NCI-H128 (cell line): ENCODE results near the gene GATAD2A.
"Not testable (repeated sequence)": the region's sequence is repeated elsewhere in the genome, so short reads cannot be mapped to it uniquely, and the experiment has no call there.

Source experiments
- DNase-seq: peaks from one replicate; lab custom pipeline; 2025; ENCODE audit not compliant: unreplicated experiment; lab: John Stamatoyannopoulos, UW

The GATAD2A gene

DNA sequence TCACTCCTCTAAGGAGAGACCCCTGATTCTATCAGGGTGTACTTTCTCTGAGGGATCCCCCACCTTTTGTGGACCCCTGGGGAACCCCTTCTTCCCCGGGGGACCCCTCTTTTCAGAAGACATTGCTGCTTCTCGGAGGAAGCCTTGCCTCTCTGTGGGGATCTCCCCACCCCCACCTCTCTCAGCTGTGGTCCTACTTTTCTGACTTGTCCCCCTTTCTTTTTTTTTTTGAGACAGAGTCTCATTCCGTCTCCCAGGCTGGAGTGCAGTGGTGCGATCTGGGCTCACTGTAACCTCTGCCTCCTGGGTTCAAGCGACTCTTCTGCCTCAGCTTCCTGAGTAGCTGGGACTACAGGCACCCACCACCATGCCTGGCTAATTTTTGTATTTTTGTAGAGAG, 18.4 kb upstream of the GATAD2A start:
- no peak for DNase-seq

DNA sequence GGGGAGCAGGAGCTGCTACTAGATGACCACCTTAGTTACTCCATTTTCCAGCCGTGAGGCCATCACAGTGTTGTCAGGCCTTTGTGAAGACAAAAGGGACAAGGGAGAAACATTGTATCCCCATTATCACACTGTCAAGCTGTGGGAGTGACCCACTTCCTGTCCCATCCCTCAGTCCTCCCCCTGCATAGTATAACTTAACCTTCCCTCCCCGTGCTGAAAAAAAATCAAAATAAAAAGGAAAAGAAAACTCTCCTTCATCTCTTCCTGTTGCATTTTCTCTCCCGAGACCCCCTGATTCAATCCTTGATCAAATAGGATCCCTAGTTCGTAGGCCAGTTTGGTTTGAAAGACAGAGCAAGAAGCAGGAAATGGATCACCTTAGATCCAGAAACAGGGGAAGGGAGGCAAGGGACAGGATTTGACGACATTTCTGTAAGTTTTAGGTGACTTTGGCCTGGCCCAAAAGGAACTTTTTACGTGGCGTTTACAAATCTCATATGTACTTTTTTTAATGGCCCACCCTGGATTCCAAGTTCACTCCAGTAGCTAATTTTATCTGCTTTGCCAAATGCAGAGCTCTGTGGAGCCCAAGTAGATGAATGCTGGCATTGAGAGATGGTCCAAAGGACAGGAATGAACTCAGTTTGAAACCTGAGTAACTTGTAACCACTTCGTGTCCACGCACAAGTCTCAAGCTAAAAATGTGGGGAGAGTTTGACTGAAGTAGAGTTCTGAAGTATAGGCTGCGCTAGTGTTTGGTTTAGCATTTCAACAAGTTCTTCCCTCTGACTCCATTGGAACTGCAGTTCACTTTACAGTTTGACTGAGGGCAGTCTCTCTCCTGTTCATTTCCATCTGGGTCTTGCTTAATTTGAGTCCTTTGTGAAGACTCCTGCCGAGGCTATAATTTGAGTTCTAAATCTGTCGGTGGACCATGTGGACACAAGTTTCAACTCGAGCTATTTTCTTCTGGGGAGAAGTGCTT, 16.6 kb upstream of the GATAD2A start:
- DNase-seq = no peak

DNA sequence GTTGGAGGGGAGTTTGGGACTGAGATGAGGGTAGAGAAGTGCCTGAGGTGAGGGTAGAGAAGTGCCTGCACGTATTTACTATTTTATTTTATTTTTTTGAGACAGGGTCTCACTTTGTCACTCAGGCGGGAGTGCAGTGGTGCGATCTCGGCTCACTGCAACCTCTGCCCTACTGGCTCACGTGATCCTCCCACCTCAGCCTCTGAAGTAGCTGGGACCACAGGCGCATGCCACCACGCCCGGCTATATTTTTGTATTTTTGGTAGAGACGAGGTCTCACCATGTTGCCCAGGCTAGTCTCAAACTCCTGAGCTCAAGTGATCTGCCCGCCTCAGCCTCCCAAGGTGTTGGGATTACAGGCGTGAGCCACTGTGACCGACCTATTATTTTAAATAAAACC, 15.8 kb upstream of the GATAD2A start:
- DNase-seq = not testable (repeated sequence)

DNA sequence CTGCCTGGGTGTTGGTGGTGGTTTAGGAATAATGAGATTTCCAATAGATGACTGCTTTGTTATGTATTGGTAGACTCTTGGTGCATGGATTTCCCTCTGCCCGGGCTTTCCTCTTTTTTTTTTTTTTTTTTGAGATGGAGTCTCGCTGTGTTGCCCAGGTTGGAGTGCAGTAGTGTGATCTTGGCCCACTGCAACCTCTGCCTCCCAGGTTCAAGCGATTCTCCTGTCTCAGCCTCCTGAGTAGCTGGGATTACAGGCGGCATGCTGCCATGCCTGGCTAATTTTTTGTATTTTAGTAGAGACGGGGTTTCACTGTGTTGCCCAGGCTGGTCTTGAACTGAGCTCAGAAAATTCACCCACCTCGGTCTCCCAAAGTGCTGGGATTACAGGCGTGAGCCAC, 11.1 kb upstream of the GATAD2A start:
- not testable (repeated sequence) for DNase-seq

DNA sequence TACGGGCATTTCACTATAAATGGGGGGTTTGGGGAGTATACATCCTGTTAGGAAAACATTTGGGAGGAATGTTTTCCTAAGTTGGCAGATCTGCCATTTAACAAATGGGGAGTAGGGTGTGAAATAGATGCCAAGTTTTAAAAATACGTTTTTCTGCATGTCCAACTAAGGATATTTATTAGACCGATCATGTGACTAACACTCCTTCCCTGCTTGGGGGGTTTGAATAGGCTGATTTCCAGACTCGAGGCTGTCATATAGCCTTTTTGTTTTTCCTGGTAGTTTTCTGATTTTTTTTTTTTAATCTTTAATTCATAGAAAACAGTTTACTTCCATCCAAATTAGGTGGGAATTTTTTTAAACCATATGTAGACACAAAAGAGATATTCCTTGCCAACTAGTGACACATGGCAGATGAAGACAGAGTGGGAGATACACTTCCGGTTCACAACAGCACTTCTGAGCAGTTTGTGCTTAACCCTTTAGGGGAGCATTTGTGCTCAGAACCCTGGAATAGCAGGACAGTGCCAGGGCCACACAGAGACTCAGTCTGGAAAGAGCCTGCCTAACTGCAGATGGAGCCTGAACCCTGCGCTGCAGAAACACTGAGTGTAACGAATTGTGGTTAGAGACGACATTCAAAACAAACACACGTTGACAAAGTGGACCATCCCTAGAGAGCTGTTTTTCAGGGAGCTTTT, 5.6 kb upstream of the GATAD2A start:
- DNase-seq = no peak

DNA sequence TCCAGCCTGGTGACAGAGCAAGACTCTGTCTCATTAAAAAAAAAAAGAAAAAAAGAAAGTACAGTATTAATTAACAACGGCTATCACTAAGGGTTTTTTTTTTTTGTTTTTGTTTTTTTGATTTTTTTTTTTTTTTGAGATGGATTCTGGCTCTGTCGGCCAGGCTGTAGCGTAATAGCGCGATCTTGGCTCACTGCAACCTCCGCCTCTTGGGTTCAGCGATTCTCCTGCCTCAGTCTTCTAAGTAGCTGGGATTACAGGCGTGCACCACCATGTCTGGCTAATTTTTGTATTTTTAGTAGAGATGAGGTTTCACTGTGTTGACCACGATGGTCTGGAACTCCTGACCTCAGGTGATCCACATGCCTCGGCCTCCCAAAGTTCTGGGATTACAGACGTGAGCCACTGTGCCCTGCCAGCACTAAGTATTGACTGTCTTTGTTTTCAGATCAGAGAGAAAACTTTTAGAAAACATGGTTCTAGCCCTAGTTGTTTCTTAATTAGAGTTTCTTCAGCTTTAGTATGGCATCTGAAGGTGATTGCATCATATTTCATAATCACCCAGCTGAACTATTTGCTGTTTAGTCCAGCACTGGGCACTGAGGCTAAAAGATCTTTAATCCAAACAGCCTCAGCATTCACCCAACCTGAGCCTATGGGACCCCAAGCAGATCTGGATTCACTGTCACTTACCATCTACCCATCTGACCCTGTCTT, 2.7 kb upstream of the GATAD2A start:
- no peak for DNase-seq

DNA sequence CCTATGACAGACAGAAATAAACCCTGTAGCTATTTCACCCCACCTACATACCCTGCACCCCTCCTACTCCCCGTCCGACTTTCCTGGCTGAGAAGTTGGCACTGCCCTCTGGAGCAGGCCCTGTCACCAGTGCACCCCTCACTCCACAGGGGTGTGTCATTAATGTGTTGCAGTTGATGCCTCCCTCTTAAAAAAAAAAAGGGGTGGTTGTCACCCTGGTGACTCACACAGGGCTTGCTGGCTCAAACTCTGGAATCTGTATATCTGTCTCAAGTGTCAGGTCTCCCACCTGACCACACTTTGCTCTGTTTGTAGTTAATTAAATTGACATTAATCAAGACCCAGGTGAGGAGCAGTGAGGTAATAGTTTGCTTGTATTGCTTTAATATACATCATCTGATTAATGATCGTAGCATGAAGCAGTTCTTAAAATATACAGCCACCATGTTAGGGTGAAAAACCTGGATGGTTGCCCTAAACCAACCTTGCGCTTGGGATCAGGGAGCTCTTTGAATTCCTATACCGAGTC, 2.0 kb upstream of the GATAD2A start:
- DNase-seq = no peak

DNA sequence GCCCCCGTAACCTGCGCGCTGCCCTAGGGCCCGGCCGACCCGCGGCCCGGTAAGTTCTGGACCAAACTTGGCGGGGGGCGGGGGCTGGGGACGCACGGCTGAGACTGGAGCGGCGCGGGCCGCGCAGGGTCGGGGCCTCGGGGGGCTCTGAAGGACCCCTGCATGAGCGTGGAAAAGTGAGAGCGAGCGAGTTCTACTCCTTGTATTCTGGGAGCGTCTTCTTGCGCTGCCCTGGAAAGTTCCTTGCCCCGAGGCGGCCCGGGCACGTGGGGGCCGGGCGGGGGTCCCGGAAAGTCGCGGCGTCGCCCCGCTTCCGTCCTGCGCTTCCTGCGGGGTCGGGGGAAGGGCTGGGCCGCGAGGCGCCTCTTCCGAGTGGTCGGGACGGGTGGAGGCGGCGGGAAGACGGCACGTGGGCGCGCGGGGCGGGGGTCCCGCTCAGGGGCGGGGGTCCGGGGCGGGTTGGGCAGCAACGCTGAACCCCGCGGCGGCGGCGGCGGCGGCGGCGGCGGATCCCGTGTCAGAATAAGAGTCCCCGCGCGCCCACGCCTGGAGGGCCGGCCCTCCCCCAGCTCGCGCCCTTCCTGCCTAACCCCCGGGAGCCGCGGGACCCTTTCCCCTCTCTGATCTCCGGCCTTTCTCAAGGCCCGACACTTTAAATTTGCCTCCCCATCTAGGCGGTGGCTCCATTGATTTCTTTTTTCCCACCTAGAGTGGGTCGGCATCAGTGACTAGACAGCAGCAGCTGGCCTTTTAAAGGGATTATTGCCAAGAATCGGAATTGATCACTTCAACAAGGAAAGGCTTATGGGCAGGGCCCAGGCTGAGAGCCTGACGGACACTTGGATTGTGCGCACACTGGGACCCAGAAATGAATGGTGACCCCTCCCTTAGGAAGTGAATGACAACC, 749 bp downstream of the GATAD2A start:
- DNase-seq = no peak

DNA sequence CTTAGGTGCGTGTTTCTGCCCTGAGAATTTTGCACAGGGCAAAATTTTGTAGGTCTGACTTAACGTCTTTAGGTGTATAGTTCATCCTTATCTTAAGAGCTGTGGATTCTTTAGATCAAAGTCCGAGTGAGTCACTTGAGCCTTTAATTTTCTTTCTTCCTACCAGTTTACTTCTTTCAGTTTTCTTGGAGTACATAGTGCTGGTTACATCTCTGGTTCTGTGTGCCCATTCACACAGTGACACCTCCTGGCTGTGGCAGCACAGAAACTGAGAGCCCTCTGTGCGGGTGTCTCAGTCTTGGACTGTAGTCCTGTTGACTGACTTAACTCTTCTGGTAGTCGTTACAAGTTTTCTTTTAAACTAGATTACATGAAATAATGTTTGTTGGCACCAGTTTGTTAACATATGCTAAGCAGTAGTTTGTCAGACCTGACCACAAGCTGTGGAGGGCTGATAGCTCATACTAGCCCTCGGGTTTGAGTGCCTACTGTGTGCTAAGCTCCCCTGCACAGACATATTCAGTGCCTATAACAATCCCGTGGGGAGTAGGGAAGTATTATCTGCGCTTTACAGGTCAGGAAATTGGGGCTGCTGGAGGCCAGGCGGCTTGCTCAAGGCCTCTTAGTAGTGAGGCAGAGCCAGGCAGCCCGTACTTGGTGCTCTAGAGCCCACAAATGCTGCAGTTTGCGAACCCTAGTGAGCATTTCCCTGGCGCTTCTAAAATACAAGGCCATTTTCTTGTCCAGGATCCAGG, 1.6 kb downstream of the GATAD2A start:
- no peak for DNase-seq

DNA sequence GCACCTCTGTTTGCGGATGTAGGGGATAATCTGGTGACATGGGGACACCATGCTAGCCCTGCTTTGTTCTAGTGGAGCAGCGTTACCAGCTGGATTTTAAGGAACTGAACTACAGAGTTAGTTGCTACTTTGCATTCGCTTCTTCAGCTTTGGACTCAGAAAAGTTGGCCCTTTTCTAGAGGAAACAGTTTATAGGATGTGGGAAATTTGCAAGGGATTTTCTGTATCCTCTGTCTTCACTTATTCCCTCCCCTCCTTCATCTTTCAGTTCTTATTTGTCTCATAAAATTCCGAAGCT, 2.1 kb downstream of the GATAD2A start:
- DNase-seq = no peak

DNA sequence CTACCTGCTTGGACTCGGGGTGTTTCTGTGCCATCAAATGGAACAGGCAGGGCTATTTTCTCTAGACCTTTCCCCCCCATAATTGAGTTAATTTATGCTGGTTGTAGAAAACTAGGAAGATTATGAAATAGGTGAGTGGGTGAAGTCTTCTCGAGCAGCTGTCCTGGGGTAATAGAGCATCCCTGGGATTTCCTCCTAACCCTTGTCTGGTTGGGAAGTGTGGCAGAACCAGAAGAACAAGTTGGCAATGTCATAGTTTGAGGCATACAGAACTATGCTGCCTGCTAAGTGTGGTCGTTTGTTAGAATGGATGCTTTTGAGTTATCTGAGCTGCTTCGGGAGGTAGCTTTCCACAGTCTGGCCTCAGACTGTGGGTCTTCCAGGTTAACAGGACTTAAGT, 3.7 kb downstream of the GATAD2A start:
- DNase-seq = no peak

DNA sequence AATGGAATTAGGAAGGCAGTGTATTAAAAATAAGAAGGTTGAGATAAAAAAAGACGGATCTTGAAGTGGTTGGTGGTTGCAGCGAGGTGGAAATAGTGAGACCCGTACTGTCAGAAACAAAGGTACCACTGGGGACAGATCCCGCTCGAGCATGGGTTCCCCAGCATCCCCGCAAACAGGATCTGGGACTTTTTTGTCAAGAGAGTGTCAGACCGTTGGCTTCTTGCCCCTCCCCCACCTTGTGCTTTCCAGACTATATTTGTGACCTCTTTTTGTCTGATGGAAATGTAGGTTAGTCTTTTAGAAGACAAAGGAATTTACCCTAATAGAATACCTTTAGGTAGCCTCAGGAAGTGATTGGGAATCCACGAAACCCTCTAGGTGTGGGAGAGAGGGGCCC, 4.2 kb downstream of the GATAD2A start:
- no peak for DNase-seq

DNA sequence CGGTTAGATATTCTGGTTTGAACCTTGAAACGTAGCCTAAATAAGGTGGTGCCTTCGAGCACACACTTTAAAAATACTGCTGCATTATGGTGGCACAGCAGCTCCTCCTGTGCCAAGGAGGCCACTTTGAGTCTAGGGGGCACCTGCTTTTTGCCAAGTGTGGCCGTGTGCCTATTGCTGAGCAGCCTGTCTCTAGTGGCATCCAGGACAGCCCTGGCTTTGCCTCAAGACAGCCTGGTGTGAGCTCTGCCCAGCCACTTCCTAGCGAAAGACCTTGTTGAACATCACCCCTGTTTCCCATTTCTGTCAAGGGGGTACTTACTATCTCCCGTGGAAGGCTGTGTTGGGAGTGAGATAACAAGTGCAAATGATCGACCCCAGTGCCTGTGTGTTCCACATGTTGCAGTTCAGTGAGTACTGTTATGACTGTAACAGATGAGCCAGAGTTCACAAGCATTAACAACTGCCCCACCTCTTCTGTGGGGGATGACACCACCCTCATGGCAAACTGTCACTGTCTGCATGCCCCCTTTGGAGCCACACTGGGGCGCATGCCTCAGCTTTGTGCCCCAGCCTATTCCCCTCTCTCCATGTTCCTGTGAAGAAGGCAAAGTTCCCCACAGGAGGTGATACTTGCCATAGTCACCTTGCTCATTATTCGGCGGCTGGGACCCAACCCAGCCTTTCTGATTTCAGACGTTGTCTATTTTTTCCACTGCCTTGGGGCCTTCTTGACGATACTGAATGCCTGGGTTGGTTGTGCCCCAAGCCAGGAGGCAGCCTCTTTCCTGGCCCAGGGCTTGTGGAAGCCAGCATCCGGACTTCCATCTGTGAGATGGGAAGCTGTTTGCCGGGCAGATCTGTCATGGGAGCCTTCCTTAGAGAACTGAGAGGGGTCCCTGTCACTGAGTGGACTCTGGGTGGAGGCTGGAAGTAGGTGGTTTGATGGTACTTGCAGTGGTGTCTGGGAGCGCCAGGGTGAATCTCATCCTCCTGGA, 5.4 kb downstream of the GATAD2A start:
- no peak for DNase-seq

DNA sequence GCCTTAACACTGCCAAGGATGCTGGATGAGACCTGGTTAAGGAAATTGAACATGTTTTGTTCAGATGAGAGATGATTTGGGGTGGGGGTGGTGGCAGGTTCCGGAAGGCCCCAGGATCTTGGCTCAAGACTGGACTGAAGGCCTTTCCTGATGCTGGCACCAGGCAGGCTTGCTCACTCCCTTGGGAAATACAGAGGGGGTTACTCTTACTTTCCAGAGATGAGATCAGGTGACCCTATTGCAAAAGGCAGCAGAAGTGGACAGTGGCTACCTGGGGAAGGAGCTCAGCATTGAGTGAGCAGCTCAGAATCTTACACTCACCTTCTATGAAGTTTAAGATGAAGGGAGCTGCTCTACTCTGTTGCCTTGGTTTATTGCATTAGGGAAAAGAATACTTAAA, 10.8 kb downstream of the GATAD2A start:
- no peak for DNase-seq

DNA sequence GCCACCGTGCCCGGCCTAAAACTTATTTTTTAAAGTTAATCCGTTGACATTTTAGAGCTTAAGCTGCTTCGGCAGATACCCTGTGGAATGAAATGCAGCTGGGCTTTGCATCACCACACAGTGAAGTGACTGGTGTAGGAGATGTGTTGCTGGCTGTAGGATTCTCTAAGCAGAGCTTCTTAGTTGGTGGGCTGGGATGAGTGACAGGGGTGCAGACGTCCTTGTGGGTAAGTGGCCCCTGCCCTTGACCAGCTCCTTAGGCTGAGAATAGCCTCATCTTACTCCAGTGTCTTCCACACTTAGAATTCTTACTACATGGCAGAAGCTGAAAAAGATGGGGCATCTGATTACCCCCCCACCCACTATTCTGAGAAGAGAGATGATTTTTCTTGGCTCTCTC, 11.6 kb downstream of the GATAD2A start:
- DNase-seq = no peak

DNA sequence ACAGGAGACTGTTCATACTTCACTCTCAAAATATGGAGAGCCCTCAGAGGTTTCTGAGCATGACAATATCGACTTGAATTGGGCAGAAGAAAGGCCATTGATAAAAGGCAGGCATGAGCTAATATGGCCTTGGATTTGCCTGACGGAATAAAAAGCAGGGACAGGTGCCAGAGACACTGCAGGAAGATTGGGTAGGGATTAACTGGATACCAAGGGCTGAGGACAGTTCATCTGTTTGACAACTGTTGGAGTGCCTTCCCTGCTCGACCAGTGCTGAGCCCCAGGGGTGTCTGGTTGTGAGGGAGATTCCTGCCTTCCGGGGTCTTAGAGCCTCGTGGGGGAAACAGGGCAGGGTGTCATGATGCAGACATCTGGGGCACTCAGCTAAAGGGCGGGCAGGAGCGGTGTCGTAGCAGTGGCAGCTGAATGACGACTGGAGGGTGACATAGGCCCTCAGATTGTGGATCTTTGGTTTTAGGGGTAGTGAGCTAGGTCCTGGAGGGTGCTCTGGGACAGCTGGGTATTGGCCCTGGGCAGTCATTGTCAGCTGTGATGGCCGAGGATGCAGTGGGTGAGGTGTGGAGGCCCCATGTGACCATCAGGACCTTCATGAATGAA, 12.3 kb downstream of the GATAD2A start:
- DNase-seq = no peak

DNA sequence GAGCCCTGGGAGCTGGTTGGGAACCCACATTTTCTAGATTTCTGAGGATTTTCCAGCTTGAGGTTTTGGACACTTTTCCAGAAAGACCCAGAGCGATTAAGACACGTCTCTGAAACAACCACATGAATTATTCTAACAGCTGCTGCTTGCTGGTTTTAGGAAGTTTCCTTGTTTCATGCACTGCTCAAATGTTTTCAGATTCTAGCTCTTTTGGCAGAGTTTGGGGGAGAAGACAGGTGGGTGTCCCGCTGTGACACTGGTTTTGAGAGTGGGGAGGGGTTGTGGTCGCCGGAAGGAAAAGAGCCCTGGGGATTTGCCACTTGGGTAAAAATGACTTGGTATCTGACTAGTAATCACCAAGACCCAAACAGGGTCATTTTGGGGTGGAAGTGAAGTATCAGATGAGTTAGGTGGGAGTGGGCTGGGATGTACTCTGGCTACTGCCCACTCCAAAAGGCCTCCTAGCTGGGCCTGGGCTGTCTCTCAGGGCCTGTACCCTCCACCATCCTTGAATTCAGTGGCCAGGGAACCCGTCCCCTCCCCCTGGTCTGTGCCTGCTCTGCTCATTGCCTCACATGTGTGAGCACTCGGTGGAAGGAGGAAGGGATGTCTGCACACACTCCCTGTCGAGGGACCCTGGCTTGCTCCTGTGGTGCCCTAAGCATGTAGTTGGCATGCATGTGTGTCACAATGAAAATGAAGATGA, 13.2 kb downstream of the GATAD2A start:
- DNase-seq = no peak
